HepG2 (cell line): ENCODE results near the gene PGP. TPM values are rescaled to one million over a fixed set of nuclear protein-coding genes. Genes with fewer than 3 reads are reported as not detected.
A peak's percentile ranks its signal among the peaks of the same experiment; 100 is the strongest.

Source experiments
- ATAC-seq: fragments of 200-7000 bp; cut with Tn5 transposase; 3 replicates; pipeline ENCODE4 v1.9.1; 2020; ENCODE audit warnings: mild to moderate bottlenecking, moderate library complexity
- BruUV-seq: library from RNA; stranded (reverse); fragments of 400-500 nt; replicated peaks from 2 replicates; lab custom pipeline; 2021; lab: Mats Ljungman, UMichigan
- CTCF ChIA-PET: fragments of 300-600 bp; formaldehyde crosslinking; extraction: SDS; loops from one replicate; lab custom pipeline; 2021; ENCODE audit warnings: low total read pairs, inconsistent platforms, low intra/inter-chr PET ratio; lab: Yijun Ruan, JAX
- POLR2A ChIA-PET: fragments of 350-600 bp; sonication (Branson Sonifier 250); formaldehyde crosslinking; loops from one replicate; lab custom pipeline; 2020; ENCODE audit warnings: antibody characterized with exemption, inconsistent platforms; lab: Yijun Ruan, JAX
- DNase-seq: peaks from one replicate; pipeline ENCODE4 v3.0.0-alpha.2; 2015; ENCODE audit warnings: low spot score
- FAIRE-seq: peaks from 3 replicates; lab custom pipeline; 2011; peaks lifted over from hg19 to GRCh38; lab: Jason Lieb, UNC
- H2AFZ ChIP-seq: one replicate; pipeline ENCODE4 v1.6.1; 2011; ENCODE audit warnings: low read length, inconsistent platforms
- H3K27ac ChIP-seq: fragments of 300-600 bp; 3 replicates; pipeline ENCODE4 v1.8.0; 2011; ENCODE audit warnings: mixed run types, mild to moderate bottlenecking, mixed read lengths, low read length, inconsistent platforms; ENCODE audit not compliant: insufficient read depth; ENCODE audit errors: extremely low read length
- H3K27me3 ChIP-seq, 2 experiments: fragments of 200-600 bp in 1 of 2; 2 replicates in 1 of 2; 3 replicates in 1 of 2; pipeline versions ENCODE4 v1.6.0 to v1.8.0; 2011; ENCODE audit warnings: low read length in 2 of 2, mild to moderate bottlenecking in 2 of 2, moderate library complexity in 2 of 2, inconsistent platforms in 1 of 2; ENCODE audit not compliant: insufficient read depth in 2 of 2, control insufficient read depth in 1 of 2
- H3K36me3 ChIP-seq, 2 experiments: fragments of 200-600 bp in 1 of 2; replicated peaks in 1 of 2; 2 replicates in 1 of 2; 3 replicates in 1 of 2; pipeline versions ENCODE4 v1.5.1 to v1.8.0; 2011; ENCODE audit warnings: low read length in 2 of 2, inconsistent platforms in 1 of 2; ENCODE audit not compliant: insufficient read depth in 2 of 2, control insufficient read depth in 1 of 2
- H3K4me1 ChIP-seq: 2 replicates; pipeline ENCODE4 v1.5.1; 2012; ENCODE audit warnings: low read length, inconsistent platforms; ENCODE audit not compliant: insufficient read depth
- H3K4me2 ChIP-seq: 2 replicates; pipeline ENCODE4 v1.6.0; 2011; ENCODE audit warnings: low read depth, low read length, inconsistent platforms
- H3K4me3 ChIP-seq, 3 experiments: fragments of 200-600 bp in 1 of 3; sonication (generic), shearing (Covaris generic) in 1 of 3; replicated peaks in 1 of 3; 2 replicates each; pipeline ENCODE4 v1.5.1; 2011 to 2016; ENCODE audit warnings: low read length in 3 of 3, inconsistent platforms in 2 of 3, low read depth in 2 of 3, mild to moderate bottlenecking in 2 of 3, control low read depth in 1 of 3, mixed read lengths in 1 of 3; ENCODE audit not compliant: insufficient read depth in 1 of 3
- H3K79me2 ChIP-seq: one replicate; pipeline ENCODE4 v1.6.1; 2011; ENCODE audit warnings: low read length, inconsistent platforms; ENCODE audit not compliant: insufficient read depth
- H3K9ac ChIP-seq: 2 replicates; pipeline ENCODE4 v1.6.0; 2011; ENCODE audit warnings: mild to moderate bottlenecking, low read depth, low read length, inconsistent platforms; ENCODE audit not compliant: insufficient read depth
- H3K9me3 ChIP-seq: 2 replicates; pipeline ENCODE4 v1.5.1; 2012; ENCODE audit warnings: mild to moderate bottlenecking, low read length
- H4K20me1 ChIP-seq: 2 replicates; pipeline ENCODE4 v1.6.0; 2011; ENCODE audit warnings: inconsistent platforms, mild to moderate bottlenecking, low read length, moderate library complexity; ENCODE audit not compliant: insufficient read depth
- NFE2L2 ChIP-seq: fragments of 150-350 bp; IDR thresholded peaks from 2 replicates; pipeline ENCODE4 v1.6.1; 2014; ENCODE audit warnings: low read length
- POLR2A ChIP-seq, 2 experiments: IDR thresholded peaks; 2 replicates each; pipeline ENCODE4 v1.6.1; 2011; ENCODE audit warnings: low read depth in 2 of 2, low read length in 2 of 2, mild to moderate bottlenecking in 1 of 2, moderate library complexity in 1 of 2; ENCODE audit not compliant: insufficient read depth in 1 of 2
- RBFOX2 ChIP-seq: fragments of 200-400 bp; formaldehyde crosslinking; IDR thresholded peaks from 2 replicates; pipeline ENCODE4 v1.6.1; 2017; ENCODE audit warnings: low read depth, mild to moderate bottlenecking, low read length
- RBM22 ChIP-seq: fragments of 200-400 bp; formaldehyde crosslinking; optimal IDR thresholded peaks from 2 replicates; pipeline ENCODE3; 2017; ENCODE audit warnings: mild to moderate bottlenecking, low read length, moderate library complexity
- SOX5 ChIP-seq: IDR thresholded peaks from 2 replicates; pipeline ENCODE4 v1.6.1; 2016; ENCODE audit warnings: borderline replicate concordance
- WGBS: methylation state at CpG from one replicate; pipeline ENCODE4 v1.1.6; 2017; ENCODE audit warnings: low lambda C conversion rate; 5-methylcytosine and 5-hydroxymethylcytosine counted together
- in situ Hi-C: cut with HindIII; loops from 2 replicates; pipeline ENCODE4 v1.10.0; 2017; ENCODE audit warnings: low pct_unique_long_range_greater_than_20kb; ENCODE audit not compliant: extremely low pct_ligation_motif_present
- intact Hi-C: fragments of 100-400 bp; cut with micrococcal nuclease; formaldehyde crosslinking; loops from one replicate; pipeline ENCODE4 v1.10.0; 2022; ENCODE audit not compliant: unreplicated experiment
- polyA plus RNA-seq, 8 experiments: library from polyadenylated mRNA; depleted of rRNA in 3 of 8; stranded (reverse) in 7 of 8; unstranded in 1 of 8; fragments of >200 nt; fragmentation: Illumina TruSeq in 4 of 8; extraction: Trizol in 4 of 8; gene quantifications; 2 replicates each; pipeline versions ENCODE4 v1.2.1 to v1.2.3, GENCODE V29; 2011 to 2016; ENCODE audit warnings: low read depth in 4 of 8, missing spikeins in 1 of 8, mixed read lengths in 1 of 8; ENCODE audit not compliant: insufficient read depth in 1 of 8
- total RNA-seq, 5 experiments: library from RNA; depleted of rRNA; stranded (reverse); fragments of >200 nt; fragmentation: Illumina TruSeq; extraction: Trizol; gene quantifications; 2 replicates each; pipeline ENCODE4 v1.2.3, GENCODE V29; 2016; ENCODE audit warnings: low read depth in 1 of 5
- TF ChIP-seq, protein P1 (sequence below): sonication (generic); formaldehyde crosslinking; IDR thresholded peaks from 2 replicates; pipeline ENCODE4 v1.9.0; 2021; ENCODE audit warnings: mild to moderate bottlenecking, missing genetic modification reagents
- TF ChIP-seq, protein P2 (sequence below): fragments of 450-650 bp; IDR thresholded peaks from 2 replicates; pipeline ENCODE4 v1.6.1; 2017; ENCODE audit warnings: mild to moderate bottlenecking

PGP gene
- total and polyA plus RNA-seq, 2 of the 13 experiments (the other 11 are each of a cell fraction or from before 2014, with no cell fraction given): 7.3 to 18.3 TPM

DNA sequence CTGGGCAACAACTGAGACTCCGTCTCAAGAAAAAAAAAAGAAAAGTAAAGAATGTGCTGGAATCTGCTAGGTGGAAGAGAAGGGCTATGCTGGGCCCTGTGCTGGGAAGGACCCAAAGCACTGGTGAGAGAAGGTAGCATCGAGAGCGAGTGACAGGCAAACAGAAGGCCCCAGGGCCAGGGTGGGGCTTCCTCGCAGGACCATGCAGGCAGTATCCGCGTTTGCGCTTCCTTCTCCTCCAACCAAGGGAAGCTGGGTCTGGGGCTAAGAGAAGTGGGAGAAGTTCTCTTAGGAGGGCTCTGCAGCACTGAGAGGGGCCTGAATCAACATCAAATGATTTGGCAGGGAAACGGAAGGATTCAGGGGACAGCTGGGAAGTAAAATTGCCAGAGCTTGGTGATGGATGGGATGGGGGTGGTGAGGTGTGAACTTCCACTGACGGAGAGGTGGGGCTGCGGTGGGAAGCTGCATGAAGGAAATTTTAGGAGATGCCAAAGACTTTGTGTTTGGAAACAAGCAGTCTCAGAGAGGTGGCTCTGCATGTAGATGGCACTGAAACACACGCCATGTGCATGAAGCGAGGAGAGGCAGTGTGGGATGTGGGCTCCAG, 42.0 kb upstream of the PGP start (continued):
- TF ChIP-seq, protein P1, sequence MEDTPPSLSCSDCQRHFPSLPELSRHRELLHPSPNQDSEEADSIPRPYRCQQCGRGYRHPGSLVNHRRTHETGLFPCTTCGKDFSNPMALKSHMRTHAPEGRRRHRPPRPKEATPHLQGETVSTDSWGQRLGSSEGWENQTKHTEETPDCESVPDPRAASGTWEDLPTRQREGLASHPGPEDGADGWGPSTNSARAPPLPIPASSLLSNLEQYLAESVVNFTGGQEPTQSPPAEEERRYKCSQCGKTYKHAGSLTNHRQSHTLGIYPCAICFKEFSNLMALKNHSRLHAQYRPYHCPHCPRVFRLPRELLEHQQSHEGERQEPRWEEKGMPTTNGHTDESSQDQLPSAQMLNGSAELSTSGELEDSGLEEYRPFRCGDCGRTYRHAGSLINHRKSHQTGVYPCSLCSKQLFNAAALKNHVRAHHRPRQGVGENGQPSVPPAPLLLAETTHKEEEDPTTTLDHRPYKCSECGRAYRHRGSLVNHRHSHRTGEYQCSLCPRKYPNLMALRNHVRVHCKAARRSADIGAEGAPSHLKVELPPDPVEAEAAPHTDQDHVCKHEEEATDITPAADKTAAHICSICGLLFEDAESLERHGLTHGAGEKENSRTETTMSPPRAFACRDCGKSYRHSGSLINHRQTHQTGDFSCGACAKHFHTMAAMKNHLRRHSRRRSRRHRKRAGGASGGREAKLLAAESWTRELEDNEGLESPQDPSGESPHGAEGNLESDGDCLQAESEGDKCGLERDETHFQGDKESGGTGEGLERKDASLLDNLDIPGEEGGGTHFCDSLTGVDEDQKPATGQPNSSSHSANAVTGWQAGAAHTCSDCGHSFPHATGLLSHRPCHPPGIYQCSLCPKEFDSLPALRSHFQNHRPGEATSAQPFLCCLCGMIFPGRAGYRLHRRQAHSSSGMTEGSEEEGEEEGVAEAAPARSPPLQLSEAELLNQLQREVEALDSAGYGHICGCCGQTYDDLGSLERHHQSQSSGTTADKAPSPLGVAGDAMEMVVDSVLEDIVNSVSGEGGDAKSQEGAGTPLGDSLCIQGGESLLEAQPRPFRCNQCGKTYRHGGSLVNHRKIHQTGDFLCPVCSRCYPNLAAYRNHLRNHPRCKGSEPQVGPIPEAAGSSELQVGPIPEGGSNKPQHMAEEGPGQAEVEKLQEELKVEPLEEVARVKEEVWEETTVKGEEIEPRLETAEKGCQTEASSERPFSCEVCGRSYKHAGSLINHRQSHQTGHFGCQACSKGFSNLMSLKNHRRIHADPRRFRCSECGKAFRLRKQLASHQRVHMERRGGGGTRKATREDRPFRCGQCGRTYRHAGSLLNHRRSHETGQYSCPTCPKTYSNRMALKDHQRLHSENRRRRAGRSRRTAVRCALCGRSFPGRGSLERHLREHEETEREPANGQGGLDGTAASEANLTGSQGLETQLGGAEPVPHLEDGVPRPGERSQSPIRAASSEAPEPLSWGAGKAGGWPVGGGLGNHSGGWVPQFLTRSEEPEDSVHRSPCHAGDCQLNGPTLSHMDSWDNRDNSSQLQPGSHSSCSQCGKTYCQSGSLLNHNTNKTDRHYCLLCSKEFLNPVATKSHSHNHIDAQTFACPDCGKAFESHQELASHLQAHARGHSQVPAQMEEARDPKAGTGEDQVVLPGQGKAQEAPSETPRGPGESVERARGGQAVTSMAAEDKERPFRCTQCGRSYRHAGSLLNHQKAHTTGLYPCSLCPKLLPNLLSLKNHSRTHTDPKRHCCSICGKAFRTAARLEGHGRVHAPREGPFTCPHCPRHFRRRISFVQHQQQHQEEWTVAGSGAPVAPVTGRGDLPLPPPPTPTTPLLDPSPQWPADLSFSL (CRISPR knock-in tag): no peak
- TF ChIP-seq NFE2L2: no peak
- TF ChIP-seq, all 625 proteins: peak for 0

DNA sequence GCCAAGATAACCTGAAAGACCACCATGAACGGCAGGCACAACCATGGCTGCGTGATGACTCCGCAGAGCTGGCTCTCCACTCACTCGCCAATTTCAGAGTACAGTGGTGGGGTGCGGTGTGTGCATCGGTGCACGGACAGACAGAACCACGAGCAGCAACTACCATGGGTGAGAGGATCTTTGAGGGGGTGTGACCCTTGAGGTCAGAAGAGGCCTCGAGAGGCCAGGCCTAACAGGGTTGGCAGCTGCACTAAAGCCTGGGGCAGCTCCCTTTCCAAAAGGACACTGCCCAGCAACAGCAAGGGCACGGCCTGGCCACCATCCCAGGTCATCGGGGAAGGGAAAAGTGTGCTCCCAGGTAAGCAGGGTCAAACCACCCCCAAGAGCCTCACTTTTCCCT, 38.7 kb upstream of the PGP start:
- no peak overlapping the region for H3K27ac ChIP-seq
- ChIA-PET POLR2A (interaction anchor here (1.0 to 3.7 kb wide), 3 partner anchors 27 to 99 kb away, joined by 3 to 79 read pairs (median 56); partner anchors contain the start of gene TRAF7), CTCF (no interaction called here)
- ATAC-seq (no peak), FAIRE-seq (no peak)
- intact Hi-C loops: loop anchor here (5.0 kb wide), 1 partner anchor 56 kb away; the partner anchor contains the start of gene CASKIN1
- peaks cover 5% of the 10 kb centered on the region for H4K20me1 ChIP-seq
- H2AFZ ChIP-seq: no peak overlapping the region
- no peak overlapping the region for H3K9ac ChIP-seq
- no peak overlapping the region for H3K4me2 ChIP-seq
- H3K4me1 ChIP-seq: peaks cover 27% of the 10 kb centered on the region
- no TSS peak for BruUV-seq
- H3K27me3 ChIP-seq: no peaks in the 10 kb centered on the region; a peak in 1 of 5 replicates
- 96% methylated on average over 11 of the region's 11 CpGs for WGBS
- peaks cover 14 to 48% of the 10 kb centered on the region in 2 experiments for H3K36me3 ChIP-seq
- no peak overlapping the region for H3K4me3 ChIP-seq
- no peak for TF ChIP-seq SOX5 (CRISPR knock-in tag)
- TF ChIP-seq RBFOX2: peak; percentile 5; the same call in 1 of the 2 replicates
- TF ChIP-seq, protein P2, sequence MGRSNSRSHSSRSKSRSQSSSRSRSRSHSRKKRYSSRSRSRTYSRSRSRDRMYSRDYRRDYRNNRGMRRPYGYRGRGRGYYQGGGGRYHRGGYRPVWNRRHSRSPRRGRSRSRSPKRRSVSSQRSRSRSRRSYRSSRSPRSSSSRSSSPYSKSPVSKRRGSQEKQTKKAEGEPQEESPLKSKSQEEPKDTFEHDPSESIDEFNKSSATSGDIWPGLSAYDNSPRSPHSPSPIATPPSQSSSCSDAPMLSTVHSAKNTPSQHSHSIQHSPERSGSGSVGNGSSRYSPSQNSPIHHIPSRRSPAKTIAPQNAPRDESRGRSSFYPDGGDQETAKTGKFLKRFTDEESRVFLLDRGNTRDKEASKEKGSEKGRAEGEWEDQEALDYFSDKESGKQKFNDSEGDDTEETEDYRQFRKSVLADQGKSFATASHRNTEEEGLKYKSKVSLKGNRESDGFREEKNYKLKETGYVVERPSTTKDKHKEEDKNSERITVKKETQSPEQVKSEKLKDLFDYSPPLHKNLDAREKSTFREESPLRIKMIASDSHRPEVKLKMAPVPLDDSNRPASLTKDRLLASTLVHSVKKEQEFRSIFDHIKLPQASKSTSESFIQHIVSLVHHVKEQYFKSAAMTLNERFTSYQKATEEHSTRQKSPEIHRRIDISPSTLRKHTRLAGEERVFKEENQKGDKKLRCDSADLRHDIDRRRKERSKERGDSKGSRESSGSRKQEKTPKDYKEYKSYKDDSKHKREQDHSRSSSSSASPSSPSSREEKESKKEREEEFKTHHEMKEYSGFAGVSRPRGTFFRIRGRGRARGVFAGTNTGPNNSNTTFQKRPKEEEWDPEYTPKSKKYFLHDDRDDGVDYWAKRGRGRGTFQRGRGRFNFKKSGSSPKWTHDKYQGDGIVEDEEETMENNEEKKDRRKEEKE: no peak
- TF ChIP-seq RBM22: peak; percentile 33
- 0 out of 4 replicates have a peak, but pooled peaks of 1 of the 2 experiments have one; percentile 10 for TF ChIP-seq POLR2A (IDR thresholded peaks at IDR 0.05; ENCODE audit: insufficient read depth in 1 of 2, low read depth in 2 of 2, low read length in 2 of 2)
- TF ChIP-seq, all 625 proteins: peak for 3
- in situ Hi-C loops: no loop called here
- Histone ChIP-seq H3K79me2 (peaks cover 21% of the 10 kb centered on the region), H3K9me3 (no peaks in the 10 kb centered on the region)
- no peak for DNase-seq
